Caco-2 (cell line): ENCODE results near the gene PLB1. TPM values are rescaled to one million over a fixed set of nuclear protein-coding genes. Genes with fewer than 3 reads are reported as not detected.

ENCODE experiments used
- BruUV-seq: library from RNA; stranded (reverse); fragments of 400-500 nt; replicated peaks from 2 replicates; lab custom pipeline; 2021; lab: Mats Ljungman, UMichigan
- CTCF ChIA-PET: fragments of 300-600 bp; sonication (Branson Sonifier 250); formaldehyde crosslinking; loops from one replicate; lab custom pipeline; 2022; ENCODE audit warnings: antibody characterized with exemption; lab: Charles Lee
- POLR2A ChIA-PET: fragments of 300-600 bp; sonication (Branson Sonifier 250); formaldehyde crosslinking; loops from one replicate; lab custom pipeline; 2022; ENCODE audit warnings: antibody characterized with exemption; lab: Charles Lee
- DNase-seq, 2 experiments: peaks; one replicate each; pipeline versions ENCODE4 v3.0.0 to v3.0.0-alpha.2; 2020 to 2022
- H3K27me3 ChIP-seq: replicated peaks from 2 replicates; pipeline ENCODE4 v1.6.0; 2011; ENCODE audit warnings: low read length; ENCODE audit not compliant: control insufficient read depth, insufficient read depth
- H3K36me3 ChIP-seq: 2 replicates; pipeline ENCODE4 v1.5.1; 2011; ENCODE audit warnings: low read length; ENCODE audit not compliant: control insufficient read depth, insufficient read depth
- H3K4me1 ChIP-seq: fragments of 250-450 bp; sonication (Bioruptor Pico); 2 replicates; pipeline ENCODE4 v1.5.1; 2020; ENCODE audit warnings: mild to moderate bottlenecking
- H3K4me3 ChIP-seq: 2 replicates; pipeline ENCODE4 v1.5.1; 2011; ENCODE audit warnings: low read depth, mild to moderate bottlenecking, control low read depth, low read length
- H3K9me3 ChIP-seq: fragments of 250-450 bp; sonication (Bioruptor Pico); 2 replicates; pipeline ENCODE4 v1.5.1; 2020; ENCODE audit warnings: mild to moderate bottlenecking, moderate library complexity
- H3K27ac Mint-ChIP-seq: one replicate; pipeline ENCODE4 v1.8.0; 2022; ENCODE audit warnings: mixed read lengths; ENCODE audit not compliant: unreplicated experiment
- H3K27me3 Mint-ChIP-seq: one replicate; pipeline ENCODE4 v1.8.0; 2022; ENCODE audit warnings: mixed read lengths; ENCODE audit not compliant: insufficient read depth, unreplicated experiment
- H3K36me3 Mint-ChIP-seq: one replicate; pipeline ENCODE4 v1.8.0; 2022; ENCODE audit warnings: mild to moderate bottlenecking, mixed read lengths; ENCODE audit not compliant: insufficient read depth, unreplicated experiment
- H3K4me1 Mint-ChIP-seq: one replicate; pipeline ENCODE4 v1.8.0; 2022; ENCODE audit warnings: low read depth, mixed read lengths; ENCODE audit not compliant: unreplicated experiment
- H3K4me3 Mint-ChIP-seq: one replicate; pipeline ENCODE4 v1.8.0; 2022; ENCODE audit warnings: mild to moderate bottlenecking, moderate library complexity, mixed read lengths; ENCODE audit not compliant: unreplicated experiment
- H3K9me3 Mint-ChIP-seq: one replicate; pipeline ENCODE4 v1.8.0; 2022; ENCODE audit warnings: mixed read lengths; ENCODE audit not compliant: unreplicated experiment
- CTCF ChIP-seq, 2 experiments: fragments of 200-600 bp in 1 of 2; IDR thresholded peaks; 1 replicate in 1 of 2; 2 replicates in 1 of 2; pipeline versions ENCODE4 v1.5.1 to v1.8.0; 2011 to 2022; ENCODE audit warnings: antibody characterized with exemption in 1 of 2, control low read depth in 1 of 2, inconsistent platforms in 1 of 2, low read depth in 1 of 2, low read length in 1 of 2, mild to moderate bottlenecking in 1 of 2, moderate library complexity in 1 of 2; ENCODE audit not compliant: insufficient read depth in 1 of 2, severe bottlenecking in 1 of 2, unreplicated experiment in 1 of 2
- intact Hi-C: fragments of 100-400 bp; cut with micrococcal nuclease; formaldehyde crosslinking; loops from one replicate; pipeline ENCODE4 v1.10.0; 2022; ENCODE audit not compliant: unreplicated experiment
- total RNA-seq: library from RNA; stranded (reverse); gene quantifications from 2 replicates; pipeline ENCODE4 v1.2.3, GENCODE V29; 2022

The PLB1 gene
- total RNA-seq, 1 experiment from 2014 or later = 2.8 TPM

GRCh38 chr2:28598484-28598883, 102.6 kb downstream of the PLB1 start:
- no peaks in the 10 kb centered on the region for H3K27me3 Mint-ChIP-seq
- POLR2A ChIA-PET = no interaction called here
- H3K27me3 ChIP-seq = no peaks in the 10 kb centered on the region
- peaks cover 4% of the 10 kb centered on the region; the same call in 1 of the 2 replicates for H3K9me3 ChIP-seq
- CTCF ChIA-PET = no interaction called here
- H3K4me3 ChIP-seq = no peak overlapping the region
- no peaks in the 10 kb centered on the region for H3K36me3 ChIP-seq
- H3K9me3 Mint-ChIP-seq = no peaks in the 10 kb centered on the region
- H3K4me3 Mint-ChIP-seq = no peak overlapping the region
- H3K4me1 Mint-ChIP-seq = peaks cover 28% of the 10 kb centered on the region
- H3K27ac Mint-ChIP-seq = peak overlapping the region; percentile 72
- no peak for TF ChIP-seq CTCF (IDR thresholded peaks at IDR 0.05; ENCODE audit: insufficient read depth in 1 of 2, low read depth in 1 of 2, low read length in 1 of 2, severe bottlenecking in 1 of 2, unreplicated experiment in 1 of 2)
- no peak for DNase-seq
- intact Hi-C loops = no loop called here
- peaks cover 36% of the 10 kb centered on the region for H3K4me1 ChIP-seq
- BruUV-seq = no TSS peak
- peaks cover 7% of the 10 kb centered on the region for H3K36me3 Mint-ChIP-seq

- peaks cover 7% of the 10 kb centered on the region for H3K36me3 Mint-ChIP-seq
- no peak for TF ChIP-seq CTCF (IDR thresholded peaks at IDR 0.05; ENCODE audit: insufficient read depth in 1 of 2, low read depth in 1 of 2, low read length in 1 of 2, severe bottlenecking in 1 of 2, unreplicated experiment in 1 of 2)
- H3K9me3 Mint-ChIP-seq = no peaks in the 10 kb centered on the region
- peaks cover 12% of the 10 kb centered on the region for H3K4me1 Mint-ChIP-seq
- no peak overlapping the region for H3K4me3 Mint-ChIP-seq
- no peaks in the 10 kb centered on the region for H3K27me3 Mint-ChIP-seq
- Histone ChIP-seq H3K9me3 (peaks cover 4% of the 10 kb centered on the region; the same call in 1 of the 2 replicates), H3K4me1 (peaks cover 23% of the 10 kb centered on the region), H3K27me3 (no peaks in the 10 kb centered on the region), H3K36me3 (no peaks in the 10 kb centered on the region), H3K4me3 (no peak overlapping the region)
- no TSS peak for BruUV-seq
- intact Hi-C loops = no loop called here
- POLR2A ChIA-PET = no interaction called here
- no peak for DNase-seq
- H3K27ac Mint-ChIP-seq = no peak overlapping the region
- CTCF ChIA-PET = no interaction called here
These were observed 104.3 kb downstream of the PLB1 start for GRCh38 chr2:28600181-28600580.

- ChIA-PET POLR2A (no interaction called here), CTCF (interaction anchor here (0.7 kb wide), 1 partner anchor 265 kb away, joined by 3 read pairs; no protein-coding TSS in a partner anchor)
- Histone ChIP-seq H3K27me3 (no peaks in the 10 kb centered on the region), H3K4me1 (peaks cover 14% of the 10 kb centered on the region), H3K9me3 (peaks cover 4% of the 10 kb centered on the region; the same call in 1 of the 2 replicates), H3K4me3 (no peak overlapping the region), H3K36me3 (no peaks in the 10 kb centered on the region)
- Mint-ChIP-seq H3K36me3 (peaks cover 11% of the 10 kb centered on the region), H3K27ac (no peak overlapping the region), H3K27me3 (no peaks in the 10 kb centered on the region), H3K9me3 (no peaks in the 10 kb centered on the region), H3K4me3 (no peak overlapping the region), H3K4me1 (peaks cover 5% of the 10 kb centered on the region)
- no peak for DNase-seq
- no TSS peak for BruUV-seq
- no peak for TF ChIP-seq CTCF (IDR thresholded peaks at IDR 0.05; ENCODE audit: insufficient read depth in 1 of 2, low read depth in 1 of 2, low read length in 1 of 2, severe bottlenecking in 1 of 2, unreplicated experiment in 1 of 2)
- intact Hi-C loops = no loop called here
These were observed 105.8 kb downstream of the PLB1 start for GRCh38 chr2:28601616-28602015.
